Measurements from ENCODE around the gene ARID1B.

DNA sequence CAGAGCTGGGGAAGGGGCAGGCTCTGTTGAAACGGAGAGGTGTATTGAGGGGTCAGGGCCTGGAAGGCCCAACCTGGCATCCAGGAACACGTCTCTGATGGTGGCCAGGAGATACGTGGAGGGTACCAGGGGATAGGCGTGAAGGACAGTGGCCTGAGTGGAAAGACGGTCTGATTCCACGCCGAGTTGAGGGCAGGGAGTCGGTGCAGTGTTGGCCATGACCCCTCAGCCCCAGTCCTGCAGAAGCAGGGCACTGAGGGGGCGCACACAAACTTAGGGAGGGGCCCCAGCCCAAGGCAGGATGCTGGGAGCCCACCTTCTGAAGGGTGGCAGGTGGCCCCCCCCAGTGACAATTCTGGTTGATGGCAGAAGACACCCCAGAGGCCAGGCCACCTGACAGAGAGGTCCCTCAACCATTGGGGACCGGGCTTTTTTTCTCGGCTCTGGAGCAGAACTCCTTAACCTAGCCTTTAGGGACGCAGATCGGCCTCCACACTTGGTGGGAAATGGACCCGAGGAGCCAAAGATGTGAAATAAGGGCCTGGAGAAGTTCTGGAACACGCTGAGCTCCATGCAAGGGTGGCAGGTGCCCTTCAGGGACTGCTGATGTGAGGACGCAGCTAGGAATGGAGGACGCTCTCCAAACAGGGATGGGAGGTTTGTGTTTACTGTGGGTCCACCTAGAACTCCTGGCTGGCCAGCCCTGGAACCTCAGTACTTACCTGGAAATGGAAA is 455.1 kb downstream of the ARID1B start:
- TF ChIP-seq CTCF (conservative IDR thresholded peaks at IDR 0.05) (no peak), ZFX (IDR thresholded peaks at IDR 0.05) (no peak)
